ENCODE results near the gene MAP3K4. TPM values are rescaled to one million over a fixed set of nuclear protein-coding genes. Genes with fewer than 3 reads are reported as not detected.

The MAP3K4 gene
- total and polyA plus RNA-seq, 2 of the 8 experiments (the other 6 are each of a cell fraction or from before 2014, with no cell fraction given), result 16.6 to 51.6 TPM

DNA sequence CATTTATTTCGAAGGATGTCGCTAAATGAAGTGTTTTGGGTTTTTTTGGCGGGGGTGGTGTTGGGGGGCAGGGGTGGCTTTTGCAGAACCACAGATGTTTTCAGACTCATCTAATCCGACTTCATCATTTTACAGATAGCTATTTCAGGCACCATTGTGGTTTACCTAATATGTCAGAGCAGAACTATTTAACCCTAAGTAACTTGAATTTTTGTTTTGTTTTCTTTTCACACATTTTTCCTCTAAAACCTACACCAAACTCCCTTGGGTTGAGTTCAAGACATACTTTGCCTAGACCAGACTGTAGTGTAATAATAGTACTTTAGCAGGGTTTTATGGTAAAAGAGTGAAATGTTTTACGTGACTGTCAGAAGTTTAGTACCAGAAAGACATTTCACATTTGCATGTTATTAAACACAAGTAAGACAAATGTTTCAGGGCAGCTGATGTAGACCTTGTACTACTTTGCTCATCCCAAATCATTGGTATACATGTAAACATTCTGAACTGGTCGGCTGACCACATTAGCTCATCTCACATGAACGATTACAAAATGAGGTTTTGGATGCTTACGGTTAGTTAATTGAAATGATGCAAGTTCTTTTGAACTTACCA is 37.7 kb downstream of the MAP3K4 start:
- no peak overlapping the region for H2BK15ac ChIP-seq (ENCODE audit: low read length)
- no peak overlapping the region for H3K9ac ChIP-seq (replicated peaks in 1 of 4; ENCODE audit: extremely low read depth in 1 of 4, low read depth in 3 of 4, low read length in 3 of 4)
- H3K27ac ChIP-seq (ENCODE audit: low read depth, low read length), result no peak overlapping the region
- POLR2A ChIA-PET (ENCODE audit: partially characterized antibody), result no interaction called here
- 91% methylated on average over 8 of the region's 8 CpGs; no CpG with 5 or more reads in 1 of the 2 experiments for WGBS, 2 experiments (ENCODE audit: extremely low coverage in 1 of 2, insufficient coverage in 1 of 2, insufficient read length in 1 of 2, insufficient replicate concordance in 2 of 2, low coverage in 1 of 2, low lambda C conversion rate in 2 of 2, missing lambda C conversion rate in 1 of 2)
- FAIRE-seq (no peak), DNase-seq (ENCODE audit: low read depth in 1 of 2, low spot score in 2 of 2) (no peak)
- H4K91ac ChIP-seq (replicated peaks; ENCODE audit: insufficient read length, low read length), result no peak overlapping the region
- H2AK5ac ChIP-seq (ENCODE audit: low read depth, low read length), result no peak overlapping the region
- peaks cover 0 to 65% of the 10 kb centered on the region in 2 experiments; a peak in 3 of 4 replicates for H3K79me2 ChIP-seq (ENCODE audit: control insufficient read depth in 1 of 2, insufficient read depth in 2 of 2, low read length in 2 of 2)
- no peak overlapping the region for H2BK5ac ChIP-seq (ENCODE audit: low read depth, low read length)
- no peak overlapping the region for H3K4me3 ChIP-seq (ENCODE audit: extremely low read depth in 1 of 4, insufficient read depth in 2 of 4, low read depth in 3 of 4, low read length in 4 of 4)
- no peak overlapping the region for H3K4ac ChIP-seq (replicated peaks; ENCODE audit: insufficient read length, low read depth, low read length)
- no peaks in the 10 kb centered on the region; a peak in 1 of 7 replicates for H3K4me1 ChIP-seq (replicated peaks in 1 of 4; ENCODE audit: control insufficient read depth in 3 of 4, insufficient read depth in 4 of 4, low read length in 3 of 4)
- no peak overlapping the region for H3K18ac ChIP-seq (ENCODE audit: extremely low read depth, low read length)
- no peaks in the 10 kb centered on the region for H4K20me1 ChIP-seq (replicated peaks in 1 of 2; ENCODE audit: control insufficient read depth in 1 of 2, insufficient read depth in 2 of 2, low read length in 2 of 2)
- no peak overlapping the region for H4K5ac ChIP-seq (ENCODE audit: insufficient read length, low read depth, low read length)
- H3K23ac ChIP-seq (ENCODE audit: insufficient read length), result no peak overlapping the region
- H3K79me1 ChIP-seq (ENCODE audit: low read depth, low read length), result no peaks in the 10 kb centered on the region; the same call in 1 of the 2 replicates
- no peak overlapping the region for H4K8ac ChIP-seq (ENCODE audit: extremely low read depth, insufficient read depth, low read length)
- no peak overlapping the region for H3K4me2 ChIP-seq (ENCODE audit: insufficient read depth in 1 of 2, low read depth in 2 of 2, low read length in 2 of 2)
- no peak overlapping the region for H2BK12ac ChIP-seq (ENCODE audit: low read depth, low read length)
- no peaks in the 10 kb centered on the region for H3K27me3 ChIP-seq (replicated peaks in 1 of 4; ENCODE audit: control insufficient read depth in 3 of 4, extremely low read depth in 1 of 4, insufficient read depth in 3 of 4, low read length in 3 of 4)
- CTCF ChIA-PET (ENCODE audit: partially characterized antibody), result interaction anchor here (0.6 to 1.6 kb wide), 5 partner anchors 8 to 342 kb away, joined by 3 to 4 read pairs (median 3); no protein-coding TSS in a partner anchor
- no peak overlapping the region for H3K56ac ChIP-seq (replicated peaks; ENCODE audit: insufficient read length, low read depth, low read length)
- no peak overlapping the region for H2AFZ ChIP-seq (ENCODE audit: low read length)
- no peak overlapping the region for H3K14ac ChIP-seq (ENCODE audit: insufficient read length)
- no peaks in the 10 kb centered on the region for H3K9me3 ChIP-seq (ENCODE audit: insufficient read depth in 2 of 2, low read depth in 1 of 2, low read length in 1 of 2)
- H2BK20ac ChIP-seq (ENCODE audit: low read length), result no peak overlapping the region
- no peaks in the 10 kb centered on the region; a peak in 1 of 8 replicates for H3K36me3 ChIP-seq (ENCODE audit: control insufficient read depth in 2 of 4, insufficient read depth in 4 of 4, low read length in 3 of 4)
- TF ChIP-seq GTF2F1 (IDR thresholded peaks at IDR 0.05; ENCODE audit: borderline replicate concordance, low read depth, low read length) (no peak), GABPA (IDR thresholded peaks at IDR 0.05; ENCODE audit: borderline replicate concordance, insufficient read depth, low read length) (no peak), CHD1 (IDR thresholded peaks at IDR 0.05; ENCODE audit: low read depth, low read length) (no peak), TAF7 (optimal IDR thresholded peaks at IDR 0.05; ENCODE audit: borderline replicate concordance, low read depth, low read length) (no peak), CREB1 (IDR thresholded peaks at IDR 0.05) (no peak), TAF1 (IDR thresholded peaks at IDR 0.05; ENCODE audit: low read depth, low read length) (no peak), NRF1 (IDR thresholded peaks at IDR 0.05; ENCODE audit: low read depth, low read length) (no peak), POU5F1 (IDR thresholded peaks at IDR 0.05; ENCODE audit: low read depth, low read length) (no peak), CBX5 (IDR thresholded peaks at IDR 0.05; ENCODE audit: low read depth, low read length) (no peak), POLR2AphosphoS5 (IDR thresholded peaks at IDR 0.05; ENCODE audit: low read depth, low read length) (no peak)
- TF ChIP-seq, protein P1, sequence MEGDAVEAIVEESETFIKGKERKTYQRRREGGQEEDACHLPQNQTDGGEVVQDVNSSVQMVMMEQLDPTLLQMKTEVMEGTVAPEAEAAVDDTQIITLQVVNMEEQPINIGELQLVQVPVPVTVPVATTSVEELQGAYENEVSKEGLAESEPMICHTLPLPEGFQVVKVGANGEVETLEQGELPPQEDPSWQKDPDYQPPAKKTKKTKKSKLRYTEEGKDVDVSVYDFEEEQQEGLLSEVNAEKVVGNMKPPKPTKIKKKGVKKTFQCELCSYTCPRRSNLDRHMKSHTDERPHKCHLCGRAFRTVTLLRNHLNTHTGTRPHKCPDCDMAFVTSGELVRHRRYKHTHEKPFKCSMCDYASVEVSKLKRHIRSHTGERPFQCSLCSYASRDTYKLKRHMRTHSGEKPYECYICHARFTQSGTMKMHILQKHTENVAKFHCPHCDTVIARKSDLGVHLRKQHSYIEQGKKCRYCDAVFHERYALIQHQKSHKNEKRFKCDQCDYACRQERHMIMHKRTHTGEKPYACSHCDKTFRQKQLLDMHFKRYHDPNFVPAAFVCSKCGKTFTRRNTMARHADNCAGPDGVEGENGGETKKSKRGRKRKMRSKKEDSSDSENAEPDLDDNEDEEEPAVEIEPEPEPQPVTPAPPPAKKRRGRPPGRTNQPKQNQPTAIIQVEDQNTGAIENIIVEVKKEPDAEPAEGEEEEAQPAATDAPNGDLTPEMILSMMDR (IDR thresholded peaks at IDR 0.05; ENCODE audit: control extremely low read depth in 1 of 3, insufficient read depth in 1 of 3, low read depth in 1 of 3, low read length in 3 of 3), result no peak
- H2BK120ac ChIP-seq (replicated peaks; ENCODE audit: low read depth, low read length), result no peak overlapping the region
- H3K23me2 ChIP-seq (ENCODE audit: low read depth, low read length), result no peaks in the 10 kb centered on the region
